ENCODE measurements around the gene SOCS4.

SOCS4 gene

DNA sequence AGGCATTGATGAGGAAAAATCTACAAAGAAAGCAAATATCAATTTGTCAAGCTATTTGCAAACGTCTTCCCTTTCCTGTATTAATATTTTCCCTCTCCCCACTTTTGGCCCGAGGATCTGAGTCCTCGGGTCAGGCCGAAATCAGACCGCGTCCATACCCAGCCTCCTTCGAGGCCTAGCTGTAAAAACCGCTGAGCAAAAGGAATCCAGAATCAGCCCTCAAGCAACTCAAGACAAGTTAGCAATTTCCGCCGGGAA lies 24.1 kb downstream of the SOCS4 start:
- Histone ChIP-seq H3K27me3 (ENCODE audit: control insufficient read depth, low read length) (no peaks in the 10 kb centered on the region), H3F3A (ENCODE audit: control insufficient read depth, insufficient read depth) (peaks cover 25% of the 10 kb centered on the region), H3K9me3 (ENCODE audit: control insufficient read depth, insufficient read depth, low read length) (no peaks in the 10 kb centered on the region), H3K4me2 (ENCODE audit: low read length) (peak overlapping the region; percentile 72), H3K4me1 (ENCODE audit: control insufficient read depth, low read length) (peaks cover 21% of the 10 kb centered on the region), H3K27ac (ENCODE audit: low read depth, low read length) (peak overlapping the region; percentile 81; the same call in 1 of the 2 replicates), H3K79me2 (ENCODE audit: control insufficient read depth, low read length) (peaks cover 46% of the 10 kb centered on the region), H3K4me3 (ENCODE audit: low read length) (peak overlapping the region; percentile 98), H3K36me3 (ENCODE audit: control insufficient read depth, low read length) (peaks cover 42% of the 10 kb centered on the region), H3K9me2 (replicated peaks; ENCODE audit: control insufficient read depth, low read length) (no peaks in the 10 kb centered on the region), H4K20me1 (ENCODE audit: control insufficient read depth, insufficient read depth, low read depth, low read length) (peaks cover 21% of the 10 kb centered on the region)
- TF ChIP-seq EZH2phosphoT487 (IDR thresholded peaks at IDR 0.05; ENCODE audit: borderline replicate concordance, low read length) (no peak), CTCF (IDR thresholded peaks at IDR 0.05; ENCODE audit: low read depth, low read length, poor library complexity, severe bottlenecking) (no peak)

DNA sequence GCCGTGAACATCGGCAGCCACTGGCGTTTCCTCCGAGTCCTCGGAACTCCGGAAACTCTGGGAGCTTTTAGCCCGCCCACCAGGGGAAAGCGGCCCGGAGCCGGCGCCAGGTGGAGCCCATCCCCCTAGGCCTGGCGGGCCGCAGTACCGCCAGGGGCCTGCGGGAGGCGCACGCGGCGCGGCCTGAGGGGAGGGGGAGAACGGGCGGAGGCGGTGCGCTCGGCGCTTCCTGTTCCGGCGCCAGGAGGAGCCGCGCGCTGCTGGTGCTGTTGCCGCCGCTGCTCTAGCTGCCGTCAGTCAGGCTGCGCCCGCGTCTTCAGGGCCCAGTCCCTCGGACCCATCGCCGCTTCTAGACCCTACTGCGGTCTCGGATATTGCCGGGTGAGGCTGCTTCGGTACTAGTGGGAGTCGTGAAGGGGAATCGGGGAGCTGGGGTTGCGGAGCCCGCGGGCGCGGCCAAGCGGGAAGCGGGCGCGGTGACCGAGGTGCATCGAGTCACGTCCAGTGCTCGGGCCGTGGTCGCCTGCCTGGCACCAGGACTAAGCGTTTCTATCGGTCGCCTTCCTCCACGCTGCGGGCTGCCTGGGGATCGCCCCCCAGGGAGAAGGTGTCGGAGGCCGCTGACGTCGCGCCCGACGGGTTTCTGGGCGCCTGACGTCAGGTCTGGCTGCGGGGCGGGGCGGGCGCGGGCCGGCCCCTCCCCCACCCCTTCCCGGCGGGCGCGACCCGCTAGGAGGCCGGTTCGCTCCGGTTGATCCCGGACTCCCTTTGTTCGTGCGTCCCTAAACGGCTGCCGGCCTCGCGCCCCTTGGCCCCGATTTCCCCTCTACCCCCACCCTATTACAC lies 24.6 kb downstream of the SOCS4 start, which contains the start of gene MAPK1IP1L:
TSS of gene MAPK1IP1L (plus strand) at position 225 of the 846 bp plus-strand sequence. CDS start 10,037 bp downstream, outside the sequence.
- TF ChIP-seq CTCF (IDR thresholded peaks at IDR 0.05; ENCODE audit: low read depth, low read length, poor library complexity, severe bottlenecking) (peak; percentile 86), EZH2phosphoT487 (IDR thresholded peaks at IDR 0.05; ENCODE audit: borderline replicate concordance, low read length) (no peak)
- Histone ChIP-seq H4K20me1 (ENCODE audit: control insufficient read depth, insufficient read depth, low read depth, low read length) (peaks cover 25% of the 10 kb centered on the region), H3F3A (ENCODE audit: control insufficient read depth, insufficient read depth) (peaks cover 21% of the 10 kb centered on the region), H3K27me3 (ENCODE audit: control insufficient read depth, low read length) (no peaks in the 10 kb centered on the region), H3K79me2 (ENCODE audit: control insufficient read depth, low read length) (peaks cover 52% of the 10 kb centered on the region), H3K4me2 (ENCODE audit: low read length) (peak within 1 kb of the TSS; percentile 72), H3K9me2 (replicated peaks; ENCODE audit: control insufficient read depth, low read length) (no peaks in the 10 kb centered on the region), H3K36me3 (ENCODE audit: control insufficient read depth, low read length) (peaks cover 46% of the 10 kb centered on the region), H3K4me1 (ENCODE audit: control insufficient read depth, low read length) (peaks cover 21% of the 10 kb centered on the region), H3K9me3 (ENCODE audit: control insufficient read depth, insufficient read depth, low read length) (no peaks in the 10 kb centered on the region), H3K27ac (ENCODE audit: low read depth, low read length) (peak within 1 kb of the TSS; percentile 81), H3K4me3 (ENCODE audit: low read length) (peak within 1 kb of the TSS; percentile 98)

DNA sequence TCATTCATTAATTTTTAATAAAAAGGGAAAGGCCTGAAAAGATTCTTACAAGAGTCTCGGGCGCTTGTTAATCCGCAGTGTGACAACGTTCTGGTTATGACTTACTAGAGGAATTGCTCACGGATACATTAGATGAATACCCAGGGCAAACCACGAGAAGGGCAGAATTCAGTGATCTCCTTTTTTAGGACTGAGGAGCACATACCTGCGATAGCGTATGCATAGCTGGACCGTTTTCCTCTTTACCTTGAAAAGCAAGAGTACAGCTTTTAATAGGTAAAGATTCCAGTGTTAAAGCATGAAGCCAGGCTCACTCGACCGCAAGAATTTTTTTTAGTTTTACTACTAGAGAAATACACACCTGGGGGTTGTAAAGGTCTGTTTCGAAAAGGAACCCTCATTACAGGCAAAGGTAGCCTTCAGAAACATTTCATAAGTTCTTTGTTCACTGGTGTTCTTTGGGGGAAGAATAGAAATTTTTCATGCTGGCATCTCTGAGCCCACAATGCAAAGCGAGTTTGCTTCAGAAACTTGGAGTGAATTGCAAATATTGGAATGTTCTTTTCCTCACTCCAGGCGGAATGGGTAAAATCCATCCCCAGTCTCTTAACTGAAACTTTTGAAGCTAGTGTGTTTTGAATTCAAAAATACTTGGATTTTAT lies 25.4 kb downstream of the SOCS4 start:
- Histone ChIP-seq H3K9me3 (ENCODE audit: control insufficient read depth, insufficient read depth, low read length) (no peaks in the 10 kb centered on the region), H3K4me2 (ENCODE audit: low read length) (peak overlapping the region; percentile 72), H3K27ac (ENCODE audit: low read depth, low read length) (peak overlapping the region; percentile 81), H3K27me3 (ENCODE audit: control insufficient read depth, low read length) (no peaks in the 10 kb centered on the region), H3K79me2 (ENCODE audit: control insufficient read depth, low read length) (peaks cover 59% of the 10 kb centered on the region), H3K4me1 (ENCODE audit: control insufficient read depth, low read length) (peaks cover 21% of the 10 kb centered on the region), H3K4me3 (ENCODE audit: low read length) (peak overlapping the region; percentile 98), H3K9me2 (replicated peaks; ENCODE audit: control insufficient read depth, low read length) (no peaks in the 10 kb centered on the region), H4K20me1 (ENCODE audit: control insufficient read depth, insufficient read depth, low read depth, low read length) (peaks cover 25% of the 10 kb centered on the region), H3F3A (ENCODE audit: control insufficient read depth, insufficient read depth) (peaks cover 19% of the 10 kb centered on the region), H3K36me3 (ENCODE audit: control insufficient read depth, low read length) (peaks cover 46% of the 10 kb centered on the region)
- no peak for TF ChIP-seq CTCF (IDR thresholded peaks at IDR 0.05; ENCODE audit: low read depth, low read length, poor library complexity, severe bottlenecking)
